Measurements from ENCODE around the gene DNAAF3. TPM values are rescaled to one million over a fixed set of nuclear protein-coding genes. Genes with fewer than 3 reads are reported as not detected.

DNAAF3 gene
- total RNA-seq, 1 donor: 0.72 TPM

GRCh38 chr19:55176076-55176475 is 9.7 kb upstream of the DNAAF3 start:
- Histone ChIP-seq H2AFZ (ENCODE audit: low read length) (no peak overlapping the region), H3K27ac (ENCODE audit: low read depth, low read length) (no peak overlapping the region), H3K36me3 (ENCODE audit: insufficient read depth, low read length) (no peaks in the 10 kb centered on the region), H3K9me3 (ENCODE audit: low read depth, low read length) (no peaks in the 10 kb centered on the region), H3K4me1 (ENCODE audit: insufficient read depth, low read length) (peaks cover 17% of the 10 kb centered on the region), H3K27me3 (ENCODE audit: insufficient read depth, low read length) (peaks cover 18% of the 10 kb centered on the region), H3K79me2 (ENCODE audit: insufficient read depth, low read length) (no peaks in the 10 kb centered on the region), H4K20me1 (ENCODE audit: insufficient read depth, low read length) (peaks cover 2% of the 10 kb centered on the region), H3K4me2 (ENCODE audit: insufficient read depth, low read length) (no peak overlapping the region), H3K4me3 (ENCODE audit: insufficient read depth, low read length) (no peak overlapping the region)
- peak; percentile 84 for DNase-seq (ENCODE audit: insufficient read length, low spot score, missing footprints)
- TF ChIP-seq, protein P1, sequence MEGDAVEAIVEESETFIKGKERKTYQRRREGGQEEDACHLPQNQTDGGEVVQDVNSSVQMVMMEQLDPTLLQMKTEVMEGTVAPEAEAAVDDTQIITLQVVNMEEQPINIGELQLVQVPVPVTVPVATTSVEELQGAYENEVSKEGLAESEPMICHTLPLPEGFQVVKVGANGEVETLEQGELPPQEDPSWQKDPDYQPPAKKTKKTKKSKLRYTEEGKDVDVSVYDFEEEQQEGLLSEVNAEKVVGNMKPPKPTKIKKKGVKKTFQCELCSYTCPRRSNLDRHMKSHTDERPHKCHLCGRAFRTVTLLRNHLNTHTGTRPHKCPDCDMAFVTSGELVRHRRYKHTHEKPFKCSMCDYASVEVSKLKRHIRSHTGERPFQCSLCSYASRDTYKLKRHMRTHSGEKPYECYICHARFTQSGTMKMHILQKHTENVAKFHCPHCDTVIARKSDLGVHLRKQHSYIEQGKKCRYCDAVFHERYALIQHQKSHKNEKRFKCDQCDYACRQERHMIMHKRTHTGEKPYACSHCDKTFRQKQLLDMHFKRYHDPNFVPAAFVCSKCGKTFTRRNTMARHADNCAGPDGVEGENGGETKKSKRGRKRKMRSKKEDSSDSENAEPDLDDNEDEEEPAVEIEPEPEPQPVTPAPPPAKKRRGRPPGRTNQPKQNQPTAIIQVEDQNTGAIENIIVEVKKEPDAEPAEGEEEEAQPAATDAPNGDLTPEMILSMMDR (IDR thresholded peaks at IDR 0.05; ENCODE audit: extremely low read depth, low read depth, low read length): no peak

- H3K27ac ChIP-seq (ENCODE audit: low read depth, low read length): no peak overlapping the region
- DNase-seq (ENCODE audit: insufficient read length, low spot score, missing footprints): peak; percentile 85
- TF ChIP-seq, protein P1 (IDR thresholded peaks at IDR 0.05; ENCODE audit: extremely low read depth, low read depth, low read length): no peak
- peaks cover 17% of the 10 kb centered on the region for H3K4me1 ChIP-seq (ENCODE audit: insufficient read depth, low read length)
- no peaks in the 10 kb centered on the region for H3K36me3 ChIP-seq (ENCODE audit: insufficient read depth, low read length)
- no peaks in the 10 kb centered on the region for H3K79me2 ChIP-seq (ENCODE audit: insufficient read depth, low read length)
- H4K20me1 ChIP-seq (ENCODE audit: insufficient read depth, low read length): peaks cover 2% of the 10 kb centered on the region
- no peaks in the 10 kb centered on the region for H3K9me3 ChIP-seq (ENCODE audit: low read depth, low read length)
- no peak overlapping the region for H2AFZ ChIP-seq (ENCODE audit: low read length)
- H3K4me2 ChIP-seq (ENCODE audit: insufficient read depth, low read length): no peak overlapping the region
- no peak overlapping the region for H3K4me3 ChIP-seq (ENCODE audit: insufficient read depth, low read length)
- peaks cover 12% of the 10 kb centered on the region for H3K27me3 ChIP-seq (ENCODE audit: insufficient read depth, low read length)
These were observed 8.9 kb upstream of the DNAAF3 start for GRCh38 chr19:55175117-55175867.

DNA sequence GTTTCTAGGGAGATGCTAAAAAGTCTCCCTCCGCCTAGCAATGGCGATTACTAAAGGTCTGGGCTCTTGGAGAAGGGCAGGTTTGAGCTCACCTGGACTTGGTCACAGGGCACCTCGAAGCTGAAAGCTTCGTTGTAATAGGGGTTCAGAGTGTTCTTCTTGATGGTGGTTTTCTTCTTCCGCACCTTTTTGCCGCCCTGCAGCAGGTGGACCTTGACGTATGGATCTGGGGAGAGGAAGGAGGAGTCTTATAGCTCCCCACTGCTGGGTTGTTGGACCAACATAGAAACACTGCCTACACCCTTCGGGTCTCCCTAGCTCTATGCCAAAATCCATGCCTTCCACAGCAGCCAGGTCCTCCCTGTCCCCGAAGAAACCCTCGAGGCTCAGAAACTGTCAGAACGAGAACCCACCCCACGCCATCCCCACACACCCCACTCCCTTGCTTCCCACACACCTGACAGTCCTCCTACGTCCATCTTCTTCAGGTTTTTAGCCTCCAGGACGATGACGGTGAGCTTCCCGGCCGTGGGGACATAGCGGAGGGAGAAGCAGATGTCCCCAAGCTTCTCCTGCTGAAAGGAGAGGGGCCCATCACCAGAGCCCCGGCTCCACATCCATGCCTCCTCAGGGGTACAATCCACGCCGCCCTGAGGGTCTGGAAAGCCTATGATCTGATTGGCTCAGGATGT is 8.2 kb upstream of the DNAAF3 start:
- Histone ChIP-seq H3K27me3 (ENCODE audit: insufficient read depth, low read length) (peaks cover 7% of the 10 kb centered on the region), H3K4me3 (ENCODE audit: insufficient read depth, low read length) (peak overlapping the region; percentile 80), H3K27ac (ENCODE audit: low read depth, low read length) (no peak overlapping the region), H3K36me3 (ENCODE audit: insufficient read depth, low read length) (no peaks in the 10 kb centered on the region), H4K20me1 (ENCODE audit: insufficient read depth, low read length) (peaks cover 2% of the 10 kb centered on the region), H3K9me3 (ENCODE audit: low read depth, low read length) (no peaks in the 10 kb centered on the region), H3K79me2 (ENCODE audit: insufficient read depth, low read length) (no peaks in the 10 kb centered on the region), H3K4me2 (ENCODE audit: insufficient read depth, low read length) (peak overlapping the region; percentile 89), H2AFZ (ENCODE audit: low read length) (no peak overlapping the region), H3K4me1 (ENCODE audit: insufficient read depth, low read length) (peaks cover 15% of the 10 kb centered on the region)
- TF ChIP-seq, protein P1 (IDR thresholded peaks at IDR 0.05; ENCODE audit: extremely low read depth, low read depth, low read length): no peak
- DNase-seq (ENCODE audit: insufficient read length, low spot score, missing footprints): peak; percentile 74
